NCI-H69 (cell line): ENCODE data around the gene ASZ1.
"Not testable (repeated sequence)": the region's sequence is repeated elsewhere in the genome, so short reads cannot be mapped to it uniquely, and the experiment has no call there.

Experiments used
- DNase-seq: peaks from one replicate; lab custom pipeline; 2025; lab: John Stamatoyannopoulos, UW

Gene ASZ1

GRCh38 chr7:117427258-117427701, at the start of gene ASZ1:
Gene ASZ1, minus strand, starts transcription at chr7:117427493. Its CDS starts 33 bp downstream, at chr7:117427460.
- DNase-seq: no peak

- DNase-seq: no peak
Measured at GRCh38 chr7:117476557-117477215, 49.4 kb upstream of the ASZ1 start.

- no peak for DNase-seq
Measured at GRCh38 chr7:117472335-117472734, 45.0 kb upstream of the ASZ1 start.

GRCh38 chr7:117470777-117471176, 43.5 kb upstream of the ASZ1 start:
- peak; percentile 35 for DNase-seq

- no peak for DNase-seq
Measured at GRCh38 chr7:117468174-117468573, 40.9 kb upstream of the ASZ1 start.

GRCh38 chr7:117460815-117461214, 33.5 kb upstream of the ASZ1 start:
- not testable (repeated sequence) for DNase-seq

- no peak for DNase-seq
Measured at GRCh38 chr7:117459735-117460134, 32.4 kb upstream of the ASZ1 start.

- peak; percentile 56 for DNase-seq
Measured at GRCh38 chr7:117458977-117459583, 31.8 kb upstream of the ASZ1 start.

- no peak for DNase-seq
Measured at GRCh38 chr7:117448655-117449054, 21.4 kb upstream of the ASZ1 start.

GRCh38 chr7:117446220-117446815, 19.0 kb upstream of the ASZ1 start:
- no peak for DNase-seq

GRCh38 chr7:117445206-117445605, 17.9 kb upstream of the ASZ1 start:
- DNase-seq: no peak

GRCh38 chr7:117444646-117445045, 17.4 kb upstream of the ASZ1 start:
- DNase-seq: no peak

- no peak for DNase-seq
Measured at GRCh38 chr7:117435475-117436043, 8.3 kb upstream of the ASZ1 start.

GRCh38 chr7:117424090-117424829, 3.0 kb downstream of the ASZ1 start:
- no peak for DNase-seq

GRCh38 chr7:117414591-117414990, 12.7 kb downstream of the ASZ1 start:
- not testable (repeated sequence) for DNase-seq

GRCh38 chr7:117412946-117413559, 14.2 kb downstream of the ASZ1 start:
- no peak for DNase-seq

- DNase-seq: no peak
Measured at GRCh38 chr7:117412390-117412789, 14.9 kb downstream of the ASZ1 start.

- no peak for DNase-seq
Measured at GRCh38 chr7:117411539-117411938, 15.8 kb downstream of the ASZ1 start.

GRCh38 chr7:117408831-117409230, 18.5 kb downstream of the ASZ1 start:
- DNase-seq: no peak

- no peak for DNase-seq
Measured at GRCh38 chr7:117405519-117405918, 21.8 kb downstream of the ASZ1 start.

GRCh38 chr7:117403737-117404136, 23.6 kb downstream of the ASZ1 start:
- DNase-seq: no peak

GRCh38 chr7:117402109-117402508, 25.2 kb downstream of the ASZ1 start:
- DNase-seq: no peak
